NOMO-1 treated with DMSO at 0.1 percent for 48 hours (cell line): ENCODE data around the gene MYO1H.

Experiments used
- DNase-seq: peaks from one replicate; lab custom pipeline; 2025; ENCODE audit not compliant: unreplicated experiment; lab: John Stamatoyannopoulos, UW

MYO1H gene

GRCh38 chr12:109445191-109445609 lies 97.5 kb downstream of the MYO1H start:
- DNase-seq, result no peak

- DNase-seq, result no peak
Observed at GRCh38 chr12:109446869-109447268, 99.2 kb downstream of the MYO1H start.

- no peak for DNase-seq
Observed at GRCh38 chr12:109447482-109447881, 99.8 kb downstream of the MYO1H start.

- DNase-seq, result no peak
Observed at GRCh38 chr12:109448272-109448671, 100.6 kb downstream of the MYO1H start.

- no peak for DNase-seq
Observed at GRCh38 chr12:109448707-109449390, 101.1 kb downstream of the MYO1H start.

GRCh38 chr12:109449845-109450532 lies 102.3 kb downstream of the MYO1H start:
- DNase-seq, result no peak

GRCh38 chr12:109450980-109451379 lies 103.3 kb downstream of the MYO1H start:
- no peak for DNase-seq

GRCh38 chr12:109451400-109451799 lies 103.7 kb downstream of the MYO1H start:
- no peak for DNase-seq

GRCh38 chr12:109452489-109452888 lies 104.8 kb downstream of the MYO1H start:
- no peak for DNase-seq

- DNase-seq, result no peak
Observed at GRCh38 chr12:109455706-109456105, 108.0 kb downstream of the MYO1H start.

GRCh38 chr12:109458086-109458485 lies 110.4 kb downstream of the MYO1H start:
- no peak for DNase-seq

GRCh38 chr12:109458771-109459208 lies 111.1 kb downstream of the MYO1H start:
- DNase-seq, result no peak

- no peak for DNase-seq
Observed at GRCh38 chr12:109459247-109459646, 111.5 kb downstream of the MYO1H start.

- DNase-seq, result no peak
Observed at GRCh38 chr12:109460538-109460937, 112.8 kb downstream of the MYO1H start.

GRCh38 chr12:109461049-109461845 lies 113.5 kb downstream of the MYO1H start:
- DNase-seq, result peak; percentile 81

GRCh38 chr12:109461846-109462756 lies 114.4 kb downstream of the MYO1H start:
- peak; percentile 4 for DNase-seq

- peak; percentile 71 for DNase-seq
Observed at GRCh38 chr12:109462868-109463692, 115.4 kb downstream of the MYO1H start.

GRCh38 chr12:109463756-109464155 lies 116.1 kb downstream of the MYO1H start:
- DNase-seq, result no peak

- DNase-seq, result no peak
Observed at GRCh38 chr12:109464642-109465351, 117.1 kb downstream of the MYO1H start.
